Esophagus muscularis mucosa (tissue), 4 donors: ENCODE data around the gene PHACTR1. TPM values are rescaled to one million over a fixed set of nuclear protein-coding genes. Genes with fewer than 3 reads are reported as not detected.

Experiments
- DNase-seq: peaks from one replicate; pipeline ENCODE4 v3.0.0-alpha.2; 2017; ENCODE audit errors: extremely low spot score
- H3K27ac ChIP-seq, 4 donors: fragments of 200-600 bp; sonication (generic); replicated peaks in 1 of 4; 1 replicate in 3 of 4; 2 replicates in 1 of 4; pipeline ENCODE4 v1.5.1; 2016 to 2019; ENCODE audit warnings: mild to moderate bottlenecking in 1 of 4
- H3K27me3 ChIP-seq, 4 donors: fragments of 200-600 bp; sonication (generic); one replicate each; pipeline versions ENCODE4 v1.5.1 to v1.6.0; 2016 to 2019
- H3K36me3 ChIP-seq, 4 donors: fragments of 200-600 bp; sonication (generic); one replicate each; pipeline ENCODE4 v1.5.1; 2016 to 2019
- H3K4me1 ChIP-seq, 4 donors: fragments of 200-600 bp; sonication (generic); one replicate each; pipeline ENCODE4 v1.5.1; 2016 to 2019
- H3K4me3 ChIP-seq, 4 donors: fragments of 200-600 bp; sonication (generic); 1 replicate in 2 of 4; 2 replicates in 2 of 4; pipeline ENCODE4 v1.5.1; 2016 to 2019; ENCODE audit warnings: mild to moderate bottlenecking in 4 of 4, moderate library complexity in 1 of 4
- H3K9me3 ChIP-seq, 4 donors: fragments of 200-600 bp; sonication (generic); 1 replicate in 3 of 4; 2 replicates in 1 of 4; pipeline ENCODE4 v1.5.1; 2016 to 2019
- EP300 ChIP-seq: sonication (generic); formaldehyde crosslinking; IDR thresholded peaks from one replicate; pipeline ENCODE4 v1.6.1; 2017; ENCODE audit warnings: antibody characterized with exemption
- POLR2A ChIP-seq: fragments of 450-650 bp; IDR thresholded peaks from one replicate; pipeline ENCODE4 v1.6.1; 2017; ENCODE audit warnings: antibody characterized with exemption, moderate library complexity, mild to moderate bottlenecking, low read depth
- POLR2AphosphoS5 ChIP-seq, 2 donors: sonication (generic); formaldehyde crosslinking; IDR thresholded peaks; one replicate each; pipeline ENCODE4 v1.6.1; 2017; ENCODE audit warnings: antibody characterized with exemption in 2 of 2
- WGBS: methylation state at CpG from one replicate; pipeline ENCODE4 v1.1.5; 2018; 5-methylcytosine and 5-hydroxymethylcytosine counted together
- intact Hi-C: fragments of 100-400 bp; cut with DNase I; formaldehyde crosslinking; loops from one replicate; pipeline ENCODE4 v1.15.1; 2023
- total RNA-seq, 4 donors: library from RNA; depleted of rRNA; stranded (reverse); fragments of >200 nt; gene quantifications; one replicate each; pipeline versions ENCODE4 v1.1.0 to v1.2.1, GENCODE V29; 2016
- TF ChIP-seq, protein P1 (sequence below), 3 experiments: fragments of 200-600 bp in 2 of 3; fragments of 450-650 bp in 1 of 3; sonication (generic) in 2 of 3; IDR thresholded peaks; one replicate each; pipeline ENCODE4 v1.5.1; 2017 to 2019; ENCODE audit warnings: antibody characterized with exemption in 3 of 3, mild to moderate bottlenecking in 2 of 3, moderate library complexity in 1 of 3

PHACTR1 gene
- total RNA-seq, 4 donors from 2014 or later, result 0.83 to 4.2 (median 3.1) TPM

DNA sequence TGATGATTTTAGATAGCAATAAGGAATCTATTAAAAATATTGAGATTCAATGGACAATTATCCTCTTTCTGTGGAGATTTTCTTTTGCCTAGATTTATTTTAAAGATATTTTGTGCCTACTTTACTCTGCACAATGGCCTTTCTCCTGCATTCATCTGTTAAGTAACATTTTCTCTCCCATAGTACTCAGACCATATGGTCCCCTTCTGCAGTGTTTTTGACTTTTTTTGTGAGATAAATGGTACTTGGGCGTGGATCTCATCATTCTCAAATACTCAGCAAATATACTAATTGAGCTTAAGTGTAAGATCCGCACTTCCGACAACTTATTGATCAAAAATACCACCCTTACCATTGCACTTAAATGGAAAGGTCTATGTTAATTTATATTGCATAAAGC is 55.8 kb downstream of the PHACTR1 start:
- Histone ChIP-seq H3K4me1 (no peaks in the 10 kb centered on the region), H3K4me3 (no peak overlapping the region), H3K36me3 (no peaks in the 10 kb centered on the region), H3K27me3 (peaks cover 0 to 37% (median 0%) of the 10 kb centered on the region in 4 donors), H3K9me3 (no peaks in the 10 kb centered on the region), H3K27ac (no peak overlapping the region)
- DNase-seq, result no peak
- WGBS, result 63% methylated on average over 3 of the region's 3 CpGs
- TF ChIP-seq, protein P1, sequence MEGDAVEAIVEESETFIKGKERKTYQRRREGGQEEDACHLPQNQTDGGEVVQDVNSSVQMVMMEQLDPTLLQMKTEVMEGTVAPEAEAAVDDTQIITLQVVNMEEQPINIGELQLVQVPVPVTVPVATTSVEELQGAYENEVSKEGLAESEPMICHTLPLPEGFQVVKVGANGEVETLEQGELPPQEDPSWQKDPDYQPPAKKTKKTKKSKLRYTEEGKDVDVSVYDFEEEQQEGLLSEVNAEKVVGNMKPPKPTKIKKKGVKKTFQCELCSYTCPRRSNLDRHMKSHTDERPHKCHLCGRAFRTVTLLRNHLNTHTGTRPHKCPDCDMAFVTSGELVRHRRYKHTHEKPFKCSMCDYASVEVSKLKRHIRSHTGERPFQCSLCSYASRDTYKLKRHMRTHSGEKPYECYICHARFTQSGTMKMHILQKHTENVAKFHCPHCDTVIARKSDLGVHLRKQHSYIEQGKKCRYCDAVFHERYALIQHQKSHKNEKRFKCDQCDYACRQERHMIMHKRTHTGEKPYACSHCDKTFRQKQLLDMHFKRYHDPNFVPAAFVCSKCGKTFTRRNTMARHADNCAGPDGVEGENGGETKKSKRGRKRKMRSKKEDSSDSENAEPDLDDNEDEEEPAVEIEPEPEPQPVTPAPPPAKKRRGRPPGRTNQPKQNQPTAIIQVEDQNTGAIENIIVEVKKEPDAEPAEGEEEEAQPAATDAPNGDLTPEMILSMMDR (IDR thresholded peaks at IDR 0.05), result no peak
- TF ChIP-seq EP300, result no peak
- no peak for TF ChIP-seq POLR2A
- TF ChIP-seq POLR2AphosphoS5 (IDR thresholded peaks at IDR 0.05), result no peak
- intact Hi-C loops, result no loop called here

DNA sequence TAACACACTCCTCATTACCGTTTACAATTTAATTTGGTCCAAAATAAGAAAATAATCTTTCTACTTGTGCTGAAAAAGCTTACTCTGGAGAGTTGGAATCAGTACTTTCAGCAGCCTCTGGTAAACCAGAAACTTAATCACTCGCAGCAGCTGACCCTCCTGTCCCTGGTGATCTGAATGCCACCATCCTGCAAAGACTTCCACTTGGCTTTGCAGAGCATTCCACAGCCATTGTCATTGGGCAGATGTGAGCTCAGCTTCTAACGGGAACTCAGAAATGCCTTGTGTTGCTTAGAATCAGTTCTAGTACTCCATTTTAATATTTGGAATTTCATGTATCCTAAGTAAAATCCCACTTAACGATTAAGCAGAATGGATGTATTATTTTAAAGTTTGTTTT is 59.7 kb downstream of the PHACTR1 start:
- no peaks in the 10 kb centered on the region for H3K9me3 ChIP-seq
- 67% methylated on average over 4 of the region's 4 CpGs for WGBS
- DNase-seq, result no peak

DNA sequence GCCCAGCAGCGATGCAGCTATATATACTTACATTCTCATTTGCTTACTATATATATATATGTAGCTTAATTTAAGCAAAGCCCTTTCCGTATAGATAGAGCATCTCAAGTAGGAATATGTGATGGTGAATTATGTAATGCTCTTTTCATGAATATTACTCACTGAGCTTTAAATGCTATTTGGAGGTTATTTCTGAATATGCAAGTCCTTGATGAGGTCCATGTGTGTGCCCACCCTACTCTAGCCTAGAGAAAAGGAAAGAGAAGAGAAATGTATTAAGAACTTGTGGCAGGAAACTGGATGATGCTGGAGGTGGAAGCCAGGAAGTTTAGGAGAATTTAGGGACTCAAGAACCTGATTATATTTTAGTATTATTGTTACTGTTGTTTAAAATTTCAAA is 63.2 kb downstream of the PHACTR1 start:
- no peaks in the 10 kb centered on the region for H3K4me1 ChIP-seq
- TF ChIP-seq, protein P1 (IDR thresholded peaks at IDR 0.05), result no peak
- no peak for TF ChIP-seq EP300
- 81% methylated on average over 2 of the region's 2 CpGs for WGBS
- H3K27me3 ChIP-seq, result peaks cover 0 to 6% (median 0%) of the 10 kb centered on the region in 4 donors
- intact Hi-C loops, result no loop called here
- no peak overlapping the region for H3K4me3 ChIP-seq
- DNase-seq, result no peak
- no peak overlapping the region for H3K27ac ChIP-seq
- no peaks in the 10 kb centered on the region for H3K36me3 ChIP-seq
- H3K9me3 ChIP-seq, result no peaks in the 10 kb centered on the region

More for the DNA sequence above, 59.7 kb downstream of the PHACTR1 start:
- no peaks in the 10 kb centered on the region for H3K4me1 ChIP-seq
- TF ChIP-seq POLR2AphosphoS5 (IDR thresholded peaks at IDR 0.05), result no peak
- TF ChIP-seq POLR2A, result no peak
- TF ChIP-seq, protein P1 (IDR thresholded peaks at IDR 0.05), result no peak
- TF ChIP-seq EP300, result no peak
- no peak overlapping the region for H3K27ac ChIP-seq
- H3K36me3 ChIP-seq, result no peaks in the 10 kb centered on the region
- intact Hi-C loops, result no loop called here
- H3K27me3 ChIP-seq, result peaks cover 0 to 18% (median 0%) of the 10 kb centered on the region in 4 donors
- no peak overlapping the region for H3K4me3 ChIP-seq

DNA sequence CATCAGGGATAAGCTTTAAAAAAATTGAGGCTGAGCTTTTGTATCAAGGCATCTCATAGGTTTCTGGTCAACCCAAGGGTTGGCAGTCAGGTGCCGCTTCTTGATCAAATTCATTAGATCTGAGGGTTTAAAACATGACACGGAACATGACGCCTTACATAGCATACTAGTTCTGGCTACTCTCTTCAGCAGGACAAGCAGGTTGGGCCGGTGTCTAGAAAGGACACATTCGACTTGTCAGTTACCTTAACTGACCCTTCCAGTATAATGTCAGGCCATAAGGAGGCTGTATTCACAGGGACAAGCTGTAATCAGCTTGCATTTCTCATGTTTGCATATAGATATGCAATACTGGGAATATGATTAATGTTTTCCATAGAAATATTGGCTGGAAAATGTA is 65.6 kb downstream of the PHACTR1 start:
- H3K4me1 ChIP-seq, result no peaks in the 10 kb centered on the region
- H3K27me3 ChIP-seq, result peaks cover 0 to 4% (median 0%) of the 10 kb centered on the region in 4 donors
- TF ChIP-seq EP300 (no peak), POLR2AphosphoS5 (IDR thresholded peaks at IDR 0.05) (no peak), POLR2A (no peak)
- TF ChIP-seq, protein P1 (IDR thresholded peaks at IDR 0.05), result no peak
- no peaks in the 10 kb centered on the region for H3K9me3 ChIP-seq
- intact Hi-C loops, result no loop called here
- no peak overlapping the region for H3K27ac ChIP-seq
- no peaks in the 10 kb centered on the region for H3K36me3 ChIP-seq
- no peak for DNase-seq
- no peak overlapping the region for H3K4me3 ChIP-seq
- 87% methylated on average over 5 of the region's 5 CpGs for WGBS

DNA sequence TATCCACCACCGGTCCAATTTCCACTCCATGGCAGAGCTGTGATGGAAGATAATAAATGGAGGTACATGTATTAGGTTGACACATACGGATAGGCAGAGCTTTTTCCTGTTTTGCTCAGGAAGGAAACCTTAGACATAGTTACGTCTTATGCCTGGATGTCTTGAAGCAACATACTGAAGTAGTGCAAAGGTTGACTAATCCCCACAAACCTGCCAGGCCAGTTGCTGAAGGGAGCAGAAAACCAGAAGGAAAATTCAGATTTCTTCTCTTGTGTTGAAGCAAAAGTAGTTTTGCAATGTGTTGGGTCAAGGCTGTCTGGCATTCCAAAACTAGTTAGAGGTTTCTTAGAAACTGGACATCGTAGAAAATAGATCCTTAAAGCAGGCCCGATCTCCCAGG is 68.7 kb downstream of the PHACTR1 start:
- Histone ChIP-seq H3K4me3 (no peak overlapping the region), H3K4me1 (no peaks in the 10 kb centered on the region), H3K36me3 (no peaks in the 10 kb centered on the region), H3K9me3 (no peaks in the 10 kb centered on the region), H3K27ac (no peak overlapping the region), H3K27me3 (peaks cover 0 to 4% (median 0%) of the 10 kb centered on the region in 4 donors)
- intact Hi-C loops, result no loop called here
- 83% methylated on average over 5 of the region's 5 CpGs for WGBS
- TF ChIP-seq, protein P1 (IDR thresholded peaks at IDR 0.05), result no peak
- no peak for TF ChIP-seq EP300
- TF ChIP-seq POLR2A, result no peak
- TF ChIP-seq POLR2AphosphoS5 (IDR thresholded peaks at IDR 0.05), result no peak
- no peak for DNase-seq
